Parathyroid adenoma (tissue), 2 donors: Measurements from ENCODE around the gene PCNX2.

Experiments
- H2AFZ ChIP-seq: fragments of 300-600 bp; sonication (generic); one replicate; pipeline ENCODE4 v1.7.0; 2017; ENCODE audit warnings: antibody characterized with exemption, mild to moderate bottlenecking
- H3K27ac ChIP-seq: fragments of 300-600 bp; sonication (generic); one replicate; pipeline ENCODE4 v1.7.0; 2017
- H3K27me3 ChIP-seq: fragments of 300-600 bp; sonication (generic); one replicate; pipeline ENCODE4 v1.7.0; 2017; ENCODE audit warnings: low read length; ENCODE audit not compliant: control insufficient read depth, insufficient read depth
- H3K36me3 ChIP-seq: fragments of 300-600 bp; sonication (generic); one replicate; pipeline ENCODE4 v1.7.0; 2017; ENCODE audit warnings: low read length; ENCODE audit not compliant: control insufficient read depth, insufficient read depth
- H3K4me1 ChIP-seq: fragments of 300-600 bp; sonication (generic); one replicate; pipeline ENCODE4 v1.7.0; 2017; ENCODE audit warnings: control low read depth
- H3K4me2 ChIP-seq: fragments of 300-600 bp; sonication (generic); one replicate; pipeline ENCODE4 v1.7.0; 2017; ENCODE audit warnings: low read length
- H3K4me3 ChIP-seq: fragments of 300-600 bp; sonication (generic); one replicate; pipeline ENCODE4 v1.7.0; 2017; ENCODE audit warnings: low read depth, low read length
- H3K79me2 ChIP-seq: fragments of 300-600 bp; sonication (generic); one replicate; pipeline ENCODE4 v1.7.0; 2017; ENCODE audit warnings: control low read depth
- H3K9ac ChIP-seq: fragments of 300-600 bp; sonication (generic); one replicate; pipeline ENCODE4 v1.7.0; 2017; ENCODE audit warnings: mild to moderate bottlenecking
- H3K9me3 ChIP-seq: fragments of 300-600 bp; sonication (generic); one replicate; pipeline ENCODE4 v1.7.0; 2017; ENCODE audit warnings: low read length; ENCODE audit not compliant: control insufficient read depth
- TF ChIP-seq, protein P1 (sequence below): fragments of 300-600 bp; sonication (generic); IDR thresholded peaks from one replicate; pipeline ENCODE4 v1.7.0; 2017; ENCODE audit warnings: antibody characterized with exemption, mild to moderate bottlenecking
- donor health status: primary hyperparathyroidism.

Gene PCNX2

GRCh38 chr1:232999956-233000625, 295.4 kb downstream of the PCNX2 start:
- H3K4me2 ChIP-seq = no peak overlapping the region
- TF ChIP-seq, protein P1, sequence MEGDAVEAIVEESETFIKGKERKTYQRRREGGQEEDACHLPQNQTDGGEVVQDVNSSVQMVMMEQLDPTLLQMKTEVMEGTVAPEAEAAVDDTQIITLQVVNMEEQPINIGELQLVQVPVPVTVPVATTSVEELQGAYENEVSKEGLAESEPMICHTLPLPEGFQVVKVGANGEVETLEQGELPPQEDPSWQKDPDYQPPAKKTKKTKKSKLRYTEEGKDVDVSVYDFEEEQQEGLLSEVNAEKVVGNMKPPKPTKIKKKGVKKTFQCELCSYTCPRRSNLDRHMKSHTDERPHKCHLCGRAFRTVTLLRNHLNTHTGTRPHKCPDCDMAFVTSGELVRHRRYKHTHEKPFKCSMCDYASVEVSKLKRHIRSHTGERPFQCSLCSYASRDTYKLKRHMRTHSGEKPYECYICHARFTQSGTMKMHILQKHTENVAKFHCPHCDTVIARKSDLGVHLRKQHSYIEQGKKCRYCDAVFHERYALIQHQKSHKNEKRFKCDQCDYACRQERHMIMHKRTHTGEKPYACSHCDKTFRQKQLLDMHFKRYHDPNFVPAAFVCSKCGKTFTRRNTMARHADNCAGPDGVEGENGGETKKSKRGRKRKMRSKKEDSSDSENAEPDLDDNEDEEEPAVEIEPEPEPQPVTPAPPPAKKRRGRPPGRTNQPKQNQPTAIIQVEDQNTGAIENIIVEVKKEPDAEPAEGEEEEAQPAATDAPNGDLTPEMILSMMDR = no peak
- no peaks in the 10 kb centered on the region for H3K36me3 ChIP-seq
- H3K79me2 ChIP-seq = no peaks in the 10 kb centered on the region
- no peaks in the 10 kb centered on the region for H3K4me1 ChIP-seq
- H3K27ac ChIP-seq = no peak overlapping the region
- no peak overlapping the region for H3K9ac ChIP-seq
- H3K9me3 ChIP-seq = no peaks in the 10 kb centered on the region
- no peak overlapping the region for H2AFZ ChIP-seq
- H3K4me3 ChIP-seq = no peak overlapping the region
- H3K27me3 ChIP-seq = no peaks in the 10 kb centered on the region

DNA sequence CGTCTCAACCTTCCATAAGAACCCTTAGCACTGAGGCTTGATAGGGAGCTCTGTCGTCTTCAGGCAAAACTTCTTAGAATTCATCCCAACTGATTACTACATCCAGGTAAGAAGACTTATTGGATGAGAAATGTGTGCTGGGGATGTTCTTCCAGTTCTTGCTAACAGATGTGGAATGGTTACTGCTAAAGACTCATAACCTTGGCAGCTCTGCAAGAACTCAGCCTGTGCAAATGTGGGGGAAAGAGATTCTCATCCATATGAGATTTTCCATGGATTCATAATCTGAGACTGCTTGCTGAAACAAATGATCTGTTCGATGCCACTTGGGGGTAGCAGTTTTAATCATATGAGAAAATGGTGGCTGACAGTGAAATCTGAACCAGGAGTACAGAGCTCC, 296.9 kb downstream of the PCNX2 start:
- H3K79me2 ChIP-seq = no peaks in the 10 kb centered on the region
- H3K4me3 ChIP-seq = no peak overlapping the region
- H3K36me3 ChIP-seq = no peaks in the 10 kb centered on the region
- no peaks in the 10 kb centered on the region for H3K27me3 ChIP-seq
- H3K27ac ChIP-seq = no peak overlapping the region
- no peaks in the 10 kb centered on the region for H3K4me1 ChIP-seq
- no peaks in the 10 kb centered on the region for H3K9me3 ChIP-seq
- no peak overlapping the region for H2AFZ ChIP-seq
- TF ChIP-seq, protein P1 = no peak
- no peak overlapping the region for H3K9ac ChIP-seq
- H3K4me2 ChIP-seq = no peak overlapping the region

DNA sequence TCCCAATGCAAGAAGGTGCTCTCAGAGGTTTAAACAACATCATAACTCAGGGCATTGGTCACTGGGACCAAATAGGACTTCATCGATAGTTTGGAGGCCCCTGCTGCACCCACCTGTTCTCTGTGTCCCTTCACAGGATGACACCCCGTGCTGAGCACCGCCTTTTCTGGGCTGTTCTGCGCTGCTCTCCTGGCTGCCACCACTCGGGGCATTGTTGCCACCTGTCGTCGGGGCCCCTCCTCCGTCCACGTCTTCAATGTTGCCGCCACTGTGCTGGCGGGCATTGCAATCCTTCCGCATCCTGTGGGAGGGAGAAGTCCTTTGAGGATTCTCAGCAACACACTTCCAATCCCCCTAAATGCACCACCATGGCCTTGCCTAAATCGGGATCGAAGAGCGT, 297.4 kb downstream of the PCNX2 start:
- Histone ChIP-seq H3K36me3 (no peaks in the 10 kb centered on the region), H3K27ac (no peak overlapping the region), H3K27me3 (no peaks in the 10 kb centered on the region), H2AFZ (no peak overlapping the region), H3K4me3 (no peak overlapping the region), H3K4me2 (no peak overlapping the region), H3K79me2 (no peaks in the 10 kb centered on the region), H3K9me3 (no peaks in the 10 kb centered on the region), H3K4me1 (no peaks in the 10 kb centered on the region), H3K9ac (no peak overlapping the region)
- TF ChIP-seq, protein P1 = no peak

GRCh38 chr1:232996143-232996542, 299.4 kb downstream of the PCNX2 start:
- Histone ChIP-seq H2AFZ (no peak overlapping the region), H3K9ac (no peak overlapping the region), H3K4me1 (no peaks in the 10 kb centered on the region), H3K4me2 (no peak overlapping the region), H3K9me3 (no peaks in the 10 kb centered on the region), H3K27ac (no peak overlapping the region), H3K4me3 (no peak overlapping the region), H3K27me3 (no peaks in the 10 kb centered on the region), H3K36me3 (no peaks in the 10 kb centered on the region), H3K79me2 (no peaks in the 10 kb centered on the region)
- TF ChIP-seq, protein P1 = no peak

DNA sequence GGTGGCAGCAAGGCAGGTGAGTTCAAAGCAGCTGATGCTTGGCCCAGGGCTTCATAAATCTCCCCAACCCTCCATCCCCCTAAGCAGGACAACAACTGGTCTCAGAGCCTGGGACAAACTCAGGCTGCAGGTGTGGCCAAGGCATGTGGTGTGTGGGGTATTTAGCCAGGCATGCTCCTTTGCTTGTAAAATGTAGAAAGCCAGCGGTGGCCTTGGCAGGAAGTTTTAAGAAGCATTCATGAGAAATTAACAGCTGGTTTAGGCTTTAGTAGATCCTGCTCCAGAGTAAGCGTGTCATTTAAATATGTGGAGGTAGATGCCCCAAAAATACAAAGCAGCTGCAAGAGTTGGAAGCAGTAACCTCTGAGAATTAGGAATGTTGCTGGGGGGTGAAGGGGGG, 300.3 kb downstream of the PCNX2 start:
- Histone ChIP-seq H2AFZ (no peak overlapping the region), H3K9ac (no peak overlapping the region), H3K4me1 (no peaks in the 10 kb centered on the region), H3K79me2 (no peaks in the 10 kb centered on the region), H3K27ac (no peak overlapping the region), H3K4me2 (no peak overlapping the region), H3K36me3 (no peaks in the 10 kb centered on the region), H3K4me3 (no peak overlapping the region), H3K9me3 (no peaks in the 10 kb centered on the region), H3K27me3 (no peaks in the 10 kb centered on the region)
- TF ChIP-seq, protein P1 = no peak
